ENCODE measurements around the gene TAS2R9. TPM values are rescaled to one million over a fixed set of nuclear protein-coding genes. Genes with fewer than 3 reads are reported as not detected.

TAS2R9 gene
- total RNA-seq, 1 donor from 2014 or later: not detected

DNA sequence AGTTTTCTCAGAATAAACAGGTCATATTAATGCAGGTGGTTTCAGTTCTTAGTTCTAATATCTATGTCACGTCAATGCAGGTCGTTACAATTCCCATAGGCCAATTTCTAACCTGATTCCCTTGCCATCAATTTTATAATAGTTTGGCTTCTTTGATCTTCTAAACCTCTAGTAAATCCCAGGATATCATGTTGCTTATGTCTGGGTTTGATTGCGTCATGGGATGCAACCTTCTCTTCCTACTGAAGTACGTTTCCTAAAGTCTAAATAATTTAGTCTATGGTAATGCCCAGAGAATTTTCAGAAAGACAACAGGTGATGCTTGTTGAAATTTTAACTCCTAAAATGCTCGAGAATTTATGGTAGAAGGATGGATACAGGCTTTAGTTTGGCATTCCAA is 26.7 kb downstream of the TAS2R9 start:
- FAIRE-seq (no peak), DNase-seq (ENCODE audit: low read depth) (no peak)
- Mint-ChIP-seq H3K4me1 (ENCODE audit: low read depth, unreplicated experiment) (peaks cover 4% of the 10 kb centered on the region), H3K9me3 (ENCODE audit: unreplicated experiment) (no peaks in the 10 kb centered on the region), H3K36me3 (ENCODE audit: low read depth, unreplicated experiment) (no peaks in the 10 kb centered on the region), H3K27ac (ENCODE audit: unreplicated experiment) (no peak overlapping the region), H3K27me3 (ENCODE audit: low read depth, unreplicated experiment) (peaks cover 2% of the 10 kb centered on the region), H3K4me3 (ENCODE audit: unreplicated experiment) (no peak overlapping the region)
- Histone ChIP-seq H3K27ac (ENCODE audit: low read depth, low read length) (no peak overlapping the region), H3K4me2 (ENCODE audit: low read length) (no peak overlapping the region), H3K9ac (ENCODE audit: low read length) (no peak overlapping the region), H3K79me2 (ENCODE audit: insufficient read depth, low read length) (no peaks in the 10 kb centered on the region), H3K36me3 (ENCODE audit: insufficient read depth, low read length) (no peaks in the 10 kb centered on the region), H3K4me1 (ENCODE audit: insufficient read depth, low read length) (no peaks in the 10 kb centered on the region), H4K20me1 (ENCODE audit: insufficient read depth, low read length) (no peaks in the 10 kb centered on the region), H3K27me3 (ENCODE audit: insufficient read depth, low read length) (no peaks in the 10 kb centered on the region), H3K4me3 (ENCODE audit: insufficient read depth, low read depth, low read length) (no peak overlapping the region), H3K9me3 (ENCODE audit: insufficient read depth, low read depth, low read length) (no peaks in the 10 kb centered on the region), H2AFZ (ENCODE audit: low read depth, low read length) (no peak overlapping the region)
- TF ChIP-seq EZH2 (IDR thresholded peaks at IDR 0.05; ENCODE audit: insufficient read depth, low read length) (no peak), CTCF (IDR thresholded peaks at IDR 0.05; ENCODE audit: insufficient read depth, low read depth, low read length) (no peak)

DNA sequence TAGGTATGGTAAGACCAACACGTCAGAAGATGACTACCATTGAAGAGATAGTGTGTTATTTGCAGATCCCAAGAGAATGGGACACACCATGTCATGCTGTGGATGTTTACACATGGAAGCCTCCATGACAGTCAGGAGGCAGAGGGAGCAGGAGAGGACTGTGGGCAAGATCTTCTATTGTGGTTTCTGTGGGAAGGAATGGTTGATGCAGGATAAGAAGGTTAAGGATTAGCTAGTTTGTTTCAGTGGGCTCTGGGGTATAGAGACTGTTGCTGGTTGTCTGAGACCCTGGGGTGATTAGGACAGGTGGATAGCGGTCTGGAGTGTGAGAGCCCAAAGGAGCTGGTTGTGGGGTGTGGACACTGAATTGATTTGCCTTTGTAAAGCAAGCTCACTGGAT is 30.9 kb downstream of the TAS2R9 start:
- no peak overlapping the region for H3K27ac ChIP-seq (ENCODE audit: low read depth, low read length)
- peaks cover 4% of the 10 kb centered on the region for H3K4me1 Mint-ChIP-seq (ENCODE audit: low read depth, unreplicated experiment)
- H3K4me2 ChIP-seq (ENCODE audit: low read length): no peak overlapping the region
- no peaks in the 10 kb centered on the region for H3K9me3 ChIP-seq (ENCODE audit: insufficient read depth, low read depth, low read length)
- no peak overlapping the region for H3K4me3 ChIP-seq (ENCODE audit: insufficient read depth, low read depth, low read length)
- TF ChIP-seq CTCF (IDR thresholded peaks at IDR 0.05; ENCODE audit: insufficient read depth, low read depth, low read length): no peak
- H3K9me3 Mint-ChIP-seq (ENCODE audit: unreplicated experiment): no peaks in the 10 kb centered on the region
- H3K4me3 Mint-ChIP-seq (ENCODE audit: unreplicated experiment): no peak overlapping the region
- H3K36me3 ChIP-seq (ENCODE audit: insufficient read depth, low read length): no peaks in the 10 kb centered on the region
- H3K4me1 ChIP-seq (ENCODE audit: insufficient read depth, low read length): no peaks in the 10 kb centered on the region
- H2AFZ ChIP-seq (ENCODE audit: low read depth, low read length): no peak overlapping the region
- H3K27ac Mint-ChIP-seq (ENCODE audit: unreplicated experiment): peak overlapping the region; percentile 7
- H3K27me3 Mint-ChIP-seq (ENCODE audit: low read depth, unreplicated experiment): peaks cover 2% of the 10 kb centered on the region
- DNase-seq (ENCODE audit: low read depth): no peak
- H3K27me3 ChIP-seq (ENCODE audit: insufficient read depth, low read length): peaks cover 4% of the 10 kb centered on the region
- FAIRE-seq: no peak
- no peaks in the 10 kb centered on the region for H3K79me2 ChIP-seq (ENCODE audit: insufficient read depth, low read length)
- H3K9ac ChIP-seq (ENCODE audit: low read length): no peak overlapping the region
- H4K20me1 ChIP-seq (ENCODE audit: insufficient read depth, low read length): no peaks in the 10 kb centered on the region
- no peaks in the 10 kb centered on the region for H3K36me3 Mint-ChIP-seq (ENCODE audit: low read depth, unreplicated experiment)

- no peaks in the 10 kb centered on the region for H3K9me3 ChIP-seq (ENCODE audit: insufficient read depth, low read depth, low read length)
- Mint-ChIP-seq H3K4me3 (ENCODE audit: unreplicated experiment) (no peak overlapping the region), H3K4me1 (ENCODE audit: low read depth, unreplicated experiment) (no peaks in the 10 kb centered on the region), H3K9me3 (ENCODE audit: unreplicated experiment) (no peaks in the 10 kb centered on the region), H3K27me3 (ENCODE audit: low read depth, unreplicated experiment) (peaks cover 17% of the 10 kb centered on the region), H3K36me3 (ENCODE audit: low read depth, unreplicated experiment) (no peaks in the 10 kb centered on the region), H3K27ac (ENCODE audit: unreplicated experiment) (no peak overlapping the region)
- H3K4me2 ChIP-seq (ENCODE audit: low read length): no peak overlapping the region
- no peak overlapping the region for H3K9ac ChIP-seq (ENCODE audit: low read length)
- H3K4me3 ChIP-seq (ENCODE audit: insufficient read depth, low read depth, low read length): no peak overlapping the region
- no peak for TF ChIP-seq EZH2 (IDR thresholded peaks at IDR 0.05; ENCODE audit: insufficient read depth, low read length)
- peak; percentile 68 for TF ChIP-seq CTCF (IDR thresholded peaks at IDR 0.05; ENCODE audit: insufficient read depth, low read depth, low read length)
- H2AFZ ChIP-seq (ENCODE audit: low read depth, low read length): no peak overlapping the region
- no peaks in the 10 kb centered on the region for H3K36me3 ChIP-seq (ENCODE audit: insufficient read depth, low read length)
- peaks cover 37% of the 10 kb centered on the region for H3K27me3 ChIP-seq (ENCODE audit: insufficient read depth, low read length)
- DNase-seq (ENCODE audit: low read depth): peak; percentile 10
- FAIRE-seq: peak; percentile 66
- no peak overlapping the region for H3K27ac ChIP-seq (ENCODE audit: low read depth, low read length)
- no peaks in the 10 kb centered on the region for H3K79me2 ChIP-seq (ENCODE audit: insufficient read depth, low read length)
- no peaks in the 10 kb centered on the region for H4K20me1 ChIP-seq (ENCODE audit: insufficient read depth, low read length)
- no peaks in the 10 kb centered on the region for H3K4me1 ChIP-seq (ENCODE audit: insufficient read depth, low read length)
Measured at GRCh38 chr12:10771132-10771733, 38.7 kb downstream of the TAS2R9 start.
